HL-60 (cell line): ENCODE results near the gene CRISP2.
"Not testable (repeated sequence)": the region's sequence is repeated elsewhere in the genome, so short reads cannot be mapped to it uniquely, and the experiment has no call there.

Experiments
- DNase-seq, 2 experiments: peaks; one replicate each; pipeline ENCODE4 v3.0.0-alpha.2; 2010 to 2020; ENCODE audit warnings: low read depth in 1 of 2, low spot score in 1 of 2
- H3K27ac ChIP-seq: fragments of 250-450 bp; sonication (Bioruptor Pico); replicated peaks from 2 replicates; pipeline ENCODE4 v1.5.1; 2020; ENCODE audit warnings: mild to moderate bottlenecking, moderate library complexity
- H3K27me3 ChIP-seq: fragments of 250-450 bp; sonication (Bioruptor Pico); 2 replicates; pipeline ENCODE4 v1.5.1; 2021; ENCODE audit warnings: mild to moderate bottlenecking, moderate library complexity; ENCODE audit not compliant: insufficient read depth, poor library complexity, severe bottlenecking
- H3K4me3 ChIP-seq: replicated peaks from 2 replicates; pipeline ENCODE4 v1.5.1; 2011; ENCODE audit warnings: mild to moderate bottlenecking, control low read depth, low read length; ENCODE audit not compliant: insufficient read depth
- GABPA ChIP-seq: IDR thresholded peaks from 2 replicates; pipeline ENCODE4 v1.6.1; 2012; ENCODE audit warnings: low read depth
- POLR2AphosphoS5 ChIP-seq: IDR thresholded peaks from 2 replicates; pipeline ENCODE4 v1.6.1; 2012; ENCODE audit warnings: low read depth
- SPI1 ChIP-seq: IDR thresholded peaks from 2 replicates; pipeline ENCODE4 v1.6.1; 2012; ENCODE audit warnings: low read depth, mild to moderate bottlenecking, borderline replicate concordance
- TF ChIP-seq, protein P1 (sequence below): IDR thresholded peaks from one replicate; pipeline ENCODE4 v1.5.1; 2011; ENCODE audit warnings: low read length, control low read depth, inconsistent platforms; ENCODE audit not compliant: insufficient read depth
- TF ChIP-seq, protein P2 (sequence below): IDR thresholded peaks from 2 replicates; pipeline ENCODE4 v1.6.1; 2012; ENCODE audit warnings: low read depth; ENCODE audit not compliant: insufficient replicate concordance

CRISP2 gene

DNA sequence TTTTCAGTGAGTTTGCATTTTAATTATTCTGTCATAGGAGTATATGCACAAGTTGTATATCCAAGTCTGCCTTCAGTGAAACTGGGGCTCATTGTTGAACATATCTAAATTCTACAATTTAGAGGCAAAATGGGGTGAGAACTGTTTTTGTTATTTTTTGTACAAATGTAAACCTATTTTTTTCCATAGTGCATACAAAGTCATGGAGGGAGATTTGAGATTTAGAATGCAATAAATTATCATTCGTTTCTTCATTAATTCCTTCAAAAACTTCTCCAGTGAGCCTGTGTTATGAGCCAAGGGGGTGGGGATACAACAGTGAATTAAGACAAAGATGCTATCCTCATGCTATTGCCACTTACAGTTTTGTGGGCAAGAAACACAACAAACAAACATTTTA lies 46.9 kb downstream of the CRISP2 start:
- no peak for DNase-seq
- TF ChIP-seq, protein P1, sequence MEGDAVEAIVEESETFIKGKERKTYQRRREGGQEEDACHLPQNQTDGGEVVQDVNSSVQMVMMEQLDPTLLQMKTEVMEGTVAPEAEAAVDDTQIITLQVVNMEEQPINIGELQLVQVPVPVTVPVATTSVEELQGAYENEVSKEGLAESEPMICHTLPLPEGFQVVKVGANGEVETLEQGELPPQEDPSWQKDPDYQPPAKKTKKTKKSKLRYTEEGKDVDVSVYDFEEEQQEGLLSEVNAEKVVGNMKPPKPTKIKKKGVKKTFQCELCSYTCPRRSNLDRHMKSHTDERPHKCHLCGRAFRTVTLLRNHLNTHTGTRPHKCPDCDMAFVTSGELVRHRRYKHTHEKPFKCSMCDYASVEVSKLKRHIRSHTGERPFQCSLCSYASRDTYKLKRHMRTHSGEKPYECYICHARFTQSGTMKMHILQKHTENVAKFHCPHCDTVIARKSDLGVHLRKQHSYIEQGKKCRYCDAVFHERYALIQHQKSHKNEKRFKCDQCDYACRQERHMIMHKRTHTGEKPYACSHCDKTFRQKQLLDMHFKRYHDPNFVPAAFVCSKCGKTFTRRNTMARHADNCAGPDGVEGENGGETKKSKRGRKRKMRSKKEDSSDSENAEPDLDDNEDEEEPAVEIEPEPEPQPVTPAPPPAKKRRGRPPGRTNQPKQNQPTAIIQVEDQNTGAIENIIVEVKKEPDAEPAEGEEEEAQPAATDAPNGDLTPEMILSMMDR = no peak
- TF ChIP-seq, protein P2, sequence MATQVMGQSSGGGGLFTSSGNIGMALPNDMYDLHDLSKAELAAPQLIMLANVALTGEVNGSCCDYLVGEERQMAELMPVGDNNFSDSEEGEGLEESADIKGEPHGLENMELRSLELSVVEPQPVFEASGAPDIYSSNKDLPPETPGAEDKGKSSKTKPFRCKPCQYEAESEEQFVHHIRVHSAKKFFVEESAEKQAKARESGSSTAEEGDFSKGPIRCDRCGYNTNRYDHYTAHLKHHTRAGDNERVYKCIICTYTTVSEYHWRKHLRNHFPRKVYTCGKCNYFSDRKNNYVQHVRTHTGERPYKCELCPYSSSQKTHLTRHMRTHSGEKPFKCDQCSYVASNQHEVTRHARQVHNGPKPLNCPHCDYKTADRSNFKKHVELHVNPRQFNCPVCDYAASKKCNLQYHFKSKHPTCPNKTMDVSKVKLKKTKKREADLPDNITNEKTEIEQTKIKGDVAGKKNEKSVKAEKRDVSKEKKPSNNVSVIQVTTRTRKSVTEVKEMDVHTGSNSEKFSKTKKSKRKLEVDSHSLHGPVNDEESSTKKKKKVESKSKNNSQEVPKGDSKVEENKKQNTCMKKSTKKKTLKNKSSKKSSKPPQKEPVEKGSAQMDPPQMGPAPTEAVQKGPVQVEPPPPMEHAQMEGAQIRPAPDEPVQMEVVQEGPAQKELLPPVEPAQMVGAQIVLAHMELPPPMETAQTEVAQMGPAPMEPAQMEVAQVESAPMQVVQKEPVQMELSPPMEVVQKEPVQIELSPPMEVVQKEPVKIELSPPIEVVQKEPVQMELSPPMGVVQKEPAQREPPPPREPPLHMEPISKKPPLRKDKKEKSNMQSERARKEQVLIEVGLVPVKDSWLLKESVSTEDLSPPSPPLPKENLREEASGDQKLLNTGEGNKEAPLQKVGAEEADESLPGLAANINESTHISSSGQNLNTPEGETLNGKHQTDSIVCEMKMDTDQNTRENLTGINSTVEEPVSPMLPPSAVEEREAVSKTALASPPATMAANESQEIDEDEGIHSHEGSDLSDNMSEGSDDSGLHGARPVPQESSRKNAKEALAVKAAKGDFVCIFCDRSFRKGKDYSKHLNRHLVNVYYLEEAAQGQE = no peak
- TF ChIP-seq SPI1 (no peak), GABPA (no peak), POLR2AphosphoS5 (no peak)

DNA sequence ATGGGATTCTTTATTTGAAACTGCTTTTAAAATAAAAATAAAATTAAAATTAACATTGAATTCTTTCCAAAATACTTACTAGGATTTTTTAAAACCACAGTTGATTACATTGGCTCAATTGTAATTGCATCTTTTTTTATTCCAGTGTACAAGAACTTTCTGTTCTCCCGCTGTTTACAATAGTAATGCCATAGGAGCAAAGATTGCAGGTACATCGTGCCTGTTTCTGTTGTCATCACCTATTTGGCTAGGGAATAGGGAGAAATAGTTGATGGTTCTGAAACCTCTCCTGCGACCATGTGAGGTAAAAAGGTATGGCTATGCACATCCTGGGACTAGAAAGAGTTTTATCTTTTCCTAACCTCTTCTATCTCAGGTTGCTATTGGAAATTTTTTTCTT lies 48.5 kb downstream of the CRISP2 start:
- Histone ChIP-seq H3K27me3 (no peaks in the 10 kb centered on the region), H3K27ac (no peak overlapping the region), H3K4me3 (no peak overlapping the region)
- TF ChIP-seq, protein P1 = no peak
- TF ChIP-seq POLR2AphosphoS5 = no peak
- no peak for TF ChIP-seq SPI1
- TF ChIP-seq, protein P2 = no peak
- TF ChIP-seq GABPA = no peak
- DNase-seq = no peak

More for the DNA sequence above, 46.9 kb downstream of the CRISP2 start:
- Histone ChIP-seq H3K4me3 (no peak overlapping the region), H3K27me3 (no peaks in the 10 kb centered on the region), H3K27ac (no peak overlapping the region)

DNA sequence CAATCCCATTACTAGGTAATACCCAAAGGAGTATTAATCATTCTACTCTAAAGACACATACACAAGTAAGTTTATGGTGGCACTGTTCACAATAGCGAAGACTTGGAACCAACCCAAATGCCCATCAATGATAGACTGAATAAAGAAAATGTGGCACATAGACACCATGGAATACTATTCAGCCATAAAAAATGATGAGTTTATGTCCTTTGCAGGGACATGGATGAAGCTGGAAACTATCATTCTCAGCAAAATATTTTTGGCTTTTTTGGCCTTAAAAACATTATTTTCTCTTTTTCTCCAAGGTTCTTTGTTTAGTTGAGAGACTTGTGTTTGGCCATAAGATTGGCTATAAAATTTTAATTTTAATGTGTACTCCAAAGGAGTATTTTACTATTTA lies 49.3 kb downstream of the CRISP2 start:
- not testable (repeated sequence) for H3K27me3 ChIP-seq, H3K27ac ChIP-seq, DNase-seq, H3K4me3 ChIP-seq

DNA sequence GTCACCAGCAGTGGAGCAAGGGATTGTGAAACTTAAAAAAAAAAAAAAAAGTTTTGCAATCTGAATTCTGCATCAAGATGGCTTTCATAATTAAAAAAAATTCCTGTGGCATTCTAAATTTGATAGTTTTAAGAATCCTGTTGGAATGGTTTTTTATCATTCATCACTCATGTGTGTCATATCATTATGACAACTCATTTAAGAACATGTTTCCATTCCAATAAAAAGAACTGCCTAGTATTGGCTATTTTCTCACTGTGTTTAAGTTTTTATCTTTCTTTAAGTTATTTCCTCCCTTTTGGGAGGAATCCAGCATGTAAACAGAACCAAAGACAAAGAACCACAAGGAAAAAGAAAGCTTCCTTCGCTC lies 50.5 kb downstream of the CRISP2 start:
- no peak for DNase-seq
- Histone ChIP-seq H3K27me3 (no peaks in the 10 kb centered on the region), H3K27ac (no peak overlapping the region), H3K4me3 (no peak overlapping the region)
- TF ChIP-seq GABPA (no peak), SPI1 (no peak), POLR2AphosphoS5 (no peak)
- TF ChIP-seq, protein P2 = no peak
- TF ChIP-seq, protein P1 = no peak
